NCI-H2029 (cell line): Measurements from ENCODE around the gene RASGRF2.

Source experiments
- DNase-seq: peaks from one replicate; lab custom pipeline; 2025; lab: John Stamatoyannopoulos, UW

Gene RASGRF2

GRCh38 chr5:81171769-81172168 lies 211.6 kb downstream of the RASGRF2 start:
- no peak for DNase-seq

DNA sequence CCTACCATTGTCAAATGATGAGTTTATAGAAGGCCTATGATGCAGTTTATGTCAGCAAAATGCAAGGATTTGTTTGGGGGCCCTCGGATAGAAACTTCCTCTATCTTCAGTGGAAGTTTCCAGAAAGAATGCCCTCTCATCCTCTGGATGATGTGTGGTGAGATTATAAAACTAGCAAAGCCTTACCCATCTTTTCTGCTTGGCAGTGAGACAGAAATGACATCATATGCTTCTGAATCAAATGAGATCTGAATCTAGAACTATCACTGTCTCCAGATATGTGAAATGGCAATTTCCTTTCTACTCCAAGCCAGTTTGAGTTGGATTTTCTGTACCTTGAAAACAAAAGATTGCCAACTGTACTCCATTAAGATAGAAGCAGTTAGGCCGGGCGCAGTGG lies 212.5 kb downstream of the RASGRF2 start:
- no peak for DNase-seq

- DNase-seq = no peak
Observed at GRCh38 chr5:81177061-81177460, 216.9 kb downstream of the RASGRF2 start.

DNA sequence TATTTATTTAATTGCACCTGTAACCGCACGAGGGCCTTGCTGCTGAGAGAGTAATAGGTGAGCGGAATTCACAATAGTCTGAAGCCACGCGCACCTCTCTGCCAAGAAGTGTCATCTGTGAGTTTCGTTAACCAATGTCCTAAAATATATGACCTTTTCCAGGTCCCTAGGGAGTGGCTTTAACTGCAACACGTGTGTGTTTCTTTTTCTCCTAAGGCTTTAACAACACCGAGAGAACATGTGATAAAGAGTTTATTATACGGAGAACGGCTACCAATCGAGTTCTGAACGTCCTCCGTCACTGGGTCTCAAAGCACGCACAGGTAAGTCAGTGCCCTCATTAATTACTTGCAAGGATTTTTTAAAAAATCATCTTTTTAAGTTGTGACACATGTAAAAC lies 219.8 kb downstream of the RASGRF2 start:
- DNase-seq = no peak

DNA sequence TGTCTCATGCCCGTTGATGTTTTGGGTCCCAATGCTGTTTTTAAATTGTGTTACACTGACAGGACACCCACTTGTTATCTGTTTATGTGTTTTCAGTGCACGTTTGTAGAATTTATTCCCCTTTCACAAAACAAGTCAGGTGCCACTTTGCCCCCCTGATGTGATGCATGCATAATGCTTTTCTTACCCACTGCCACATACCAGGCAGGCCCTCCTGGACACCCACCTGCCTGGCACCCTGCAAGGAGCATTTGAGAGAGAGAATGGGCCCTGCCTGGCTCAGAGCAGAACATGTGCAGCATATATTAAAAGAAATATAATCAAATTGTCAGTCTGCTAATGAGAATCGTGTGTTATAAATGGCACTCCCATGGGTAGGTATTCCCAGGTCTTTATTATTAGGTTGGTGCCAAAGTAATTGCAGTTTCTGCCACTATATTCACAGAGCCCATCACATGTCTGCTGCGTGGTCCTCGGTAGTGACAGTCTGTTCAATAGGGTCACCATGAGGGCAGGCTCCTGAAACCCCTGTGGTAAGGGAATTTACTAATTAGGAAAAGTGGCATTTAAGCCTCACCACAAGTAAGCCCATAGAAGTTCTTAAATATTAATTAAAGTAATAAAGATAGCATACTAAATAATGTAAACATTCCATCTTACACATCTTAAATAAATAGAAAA lies 220.8 kb downstream of the RASGRF2 start:
- DNase-seq = no peak

GRCh38 chr5:81181576-81182316 lies 221.6 kb downstream of the RASGRF2 start:
- DNase-seq = no peak

- DNase-seq = no peak
Observed at GRCh38 chr5:81182396-81183390, 222.5 kb downstream of the RASGRF2 start.

GRCh38 chr5:81183811-81184748 lies 223.9 kb downstream of the RASGRF2 start:
- DNase-seq = no peak

DNA sequence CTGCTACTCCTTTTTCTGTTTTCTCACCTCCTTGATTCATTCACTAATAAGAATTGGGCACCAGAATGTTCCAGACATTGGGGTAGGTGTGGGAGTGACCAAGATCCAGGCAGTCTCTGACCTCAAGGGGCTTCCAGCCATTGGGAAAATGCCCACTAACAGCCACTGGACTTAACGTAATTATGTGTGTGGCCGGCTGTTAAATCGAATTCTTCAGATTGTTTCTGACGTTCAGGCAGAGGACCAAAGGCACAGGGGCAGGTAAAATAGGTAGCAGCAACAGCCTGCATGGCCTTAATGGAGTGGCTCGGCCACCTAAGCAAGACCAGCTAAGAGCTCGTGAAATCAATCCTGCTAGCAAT lies 224.6 kb downstream of the RASGRF2 start:
- DNase-seq = no peak

DNA sequence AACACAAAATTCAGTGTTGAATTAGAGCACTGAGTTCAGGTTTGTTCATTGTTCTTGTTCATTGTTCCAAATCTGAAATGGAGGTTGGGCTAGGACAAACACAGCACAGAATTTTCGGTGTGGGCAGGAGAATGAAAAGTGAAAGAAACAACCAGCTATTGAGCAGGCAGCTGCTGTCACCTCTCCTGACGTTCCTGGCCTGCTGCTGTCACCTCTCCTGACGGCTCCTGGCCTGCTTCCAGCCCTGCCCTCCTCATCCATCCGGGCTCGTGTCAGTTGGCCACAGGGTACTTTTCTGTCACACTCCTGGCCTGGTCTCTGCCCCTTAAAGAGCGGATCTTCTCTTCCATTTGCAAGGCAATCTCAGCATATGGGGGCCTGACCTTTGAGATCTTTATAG lies 227.7 kb downstream of the RASGRF2 start:
- DNase-seq = peak; percentile 84

DNA sequence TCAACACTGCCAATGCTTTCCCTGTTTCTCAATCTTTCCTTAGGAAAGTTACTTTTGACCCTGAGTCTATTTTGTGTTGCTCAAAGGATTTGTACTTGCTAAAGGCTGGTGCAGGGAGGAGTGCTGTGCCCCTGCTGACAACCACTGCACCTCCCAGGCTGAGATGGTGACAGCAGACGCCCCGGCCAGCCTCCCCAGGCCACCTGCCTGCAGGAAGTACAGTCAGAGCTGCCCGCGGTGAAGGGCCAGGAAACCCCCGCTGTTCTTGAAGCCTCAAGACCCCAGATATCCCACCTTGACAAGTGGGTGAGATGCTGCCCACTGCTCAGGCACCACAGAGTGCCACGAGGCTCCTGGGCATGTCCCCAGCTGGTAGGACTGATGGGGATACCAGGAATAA lies 228.8 kb downstream of the RASGRF2 start:
- DNase-seq = no peak

DNA sequence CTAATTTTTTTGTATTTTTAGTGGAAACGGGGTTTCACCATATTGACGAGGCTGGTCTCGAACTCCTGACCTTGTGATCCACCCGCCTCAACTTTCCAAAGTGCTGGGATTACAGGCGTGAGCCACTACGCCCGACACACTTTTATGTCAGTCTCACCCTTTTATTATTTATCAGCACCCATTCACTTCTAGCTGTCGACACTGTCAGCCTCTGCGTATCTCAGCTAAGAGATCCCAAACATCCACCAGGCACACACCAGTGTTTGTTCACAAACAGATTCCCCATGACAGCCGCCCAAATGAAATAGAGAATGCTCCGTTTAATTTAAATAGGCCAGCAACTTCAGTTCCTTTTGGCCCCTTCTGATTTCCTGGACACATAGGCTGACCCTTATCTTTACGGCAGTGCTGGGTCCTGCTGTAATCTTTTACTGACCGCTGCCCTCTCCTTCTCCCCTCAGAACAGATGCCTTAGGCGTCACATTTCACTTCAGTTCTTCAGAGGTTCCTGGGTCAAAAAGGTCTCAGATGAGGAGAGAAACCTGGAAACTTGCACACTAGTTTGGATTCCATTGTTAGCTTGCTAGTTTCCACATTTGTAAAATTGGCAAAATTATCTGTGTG lies 229.8 kb downstream of the RASGRF2 start:
- no peak for DNase-seq

DNA sequence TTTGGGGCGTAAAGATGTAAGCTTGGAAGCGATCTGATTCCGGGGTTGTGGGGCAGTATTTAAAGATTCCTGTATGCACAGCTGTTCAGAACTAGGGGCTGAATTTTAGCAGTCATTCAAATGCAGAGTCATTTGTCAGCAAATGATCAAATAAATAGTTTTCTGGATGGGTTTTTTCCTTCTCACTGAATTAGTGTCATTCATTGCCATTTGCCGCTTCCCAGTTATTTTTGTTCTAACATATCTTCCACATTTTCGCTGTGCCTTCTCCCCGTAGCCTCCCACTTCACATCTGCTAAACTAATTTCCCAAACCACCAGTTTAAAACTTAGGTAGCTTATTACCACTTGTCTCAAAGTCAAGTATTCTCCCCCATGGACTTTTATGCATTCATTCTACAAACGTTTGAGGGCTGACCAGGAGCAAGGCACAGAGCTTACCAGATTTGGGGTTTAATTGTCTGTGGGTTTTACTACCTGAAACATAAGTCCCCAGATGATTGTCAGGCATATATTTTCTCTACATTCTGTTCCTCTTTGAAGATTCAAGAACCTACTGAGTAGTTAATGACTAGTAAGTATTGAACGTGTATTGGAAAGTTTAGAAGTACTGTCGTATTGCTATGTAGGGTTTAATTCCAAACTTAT lies 231.7 kb downstream of the RASGRF2 start:
- DNase-seq = no peak

DNA sequence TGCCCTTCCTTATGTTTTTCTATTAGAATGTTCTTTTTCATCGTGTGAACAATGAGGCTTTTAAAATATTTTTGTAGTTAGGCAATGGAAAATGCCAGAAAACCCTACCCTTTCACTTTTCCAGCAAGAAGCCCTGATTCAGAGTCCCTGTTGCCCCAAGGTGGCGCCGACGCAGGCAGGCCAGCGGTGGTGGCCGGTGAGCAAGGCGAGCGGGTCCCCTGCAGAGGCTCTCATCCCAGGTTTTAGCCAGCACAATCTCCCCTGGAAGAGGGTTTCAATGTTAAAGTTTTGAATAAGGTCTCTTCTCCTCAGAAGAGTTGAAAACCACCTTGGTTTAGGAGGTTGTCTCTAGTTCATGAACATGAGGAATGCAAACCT lies 232.2 kb downstream of the RASGRF2 start:
- no peak for DNase-seq

- peak; percentile 62 for DNase-seq
Observed at GRCh38 chr5:81194633-81195334, 234.6 kb downstream of the RASGRF2 start.

- DNase-seq = no peak
Observed at GRCh38 chr5:81195335-81195929, 235.3 kb downstream of the RASGRF2 start.

- DNase-seq = no peak
Observed at GRCh38 chr5:81202655-81203054, 242.5 kb downstream of the RASGRF2 start.

GRCh38 chr5:81203729-81204128 lies 243.6 kb downstream of the RASGRF2 start:
- DNase-seq = no peak

- DNase-seq = no peak
Observed at GRCh38 chr5:81204205-81204604, 244.0 kb downstream of the RASGRF2 start.
